ENCODE data around the gene GDF10. TPM values are rescaled to one million over a fixed set of nuclear protein-coding genes. Genes with fewer than 3 reads are reported as not detected.

Gene GDF10
- total RNA-seq, 1 donor from 2014 or later: 0.74 TPM

DNA sequence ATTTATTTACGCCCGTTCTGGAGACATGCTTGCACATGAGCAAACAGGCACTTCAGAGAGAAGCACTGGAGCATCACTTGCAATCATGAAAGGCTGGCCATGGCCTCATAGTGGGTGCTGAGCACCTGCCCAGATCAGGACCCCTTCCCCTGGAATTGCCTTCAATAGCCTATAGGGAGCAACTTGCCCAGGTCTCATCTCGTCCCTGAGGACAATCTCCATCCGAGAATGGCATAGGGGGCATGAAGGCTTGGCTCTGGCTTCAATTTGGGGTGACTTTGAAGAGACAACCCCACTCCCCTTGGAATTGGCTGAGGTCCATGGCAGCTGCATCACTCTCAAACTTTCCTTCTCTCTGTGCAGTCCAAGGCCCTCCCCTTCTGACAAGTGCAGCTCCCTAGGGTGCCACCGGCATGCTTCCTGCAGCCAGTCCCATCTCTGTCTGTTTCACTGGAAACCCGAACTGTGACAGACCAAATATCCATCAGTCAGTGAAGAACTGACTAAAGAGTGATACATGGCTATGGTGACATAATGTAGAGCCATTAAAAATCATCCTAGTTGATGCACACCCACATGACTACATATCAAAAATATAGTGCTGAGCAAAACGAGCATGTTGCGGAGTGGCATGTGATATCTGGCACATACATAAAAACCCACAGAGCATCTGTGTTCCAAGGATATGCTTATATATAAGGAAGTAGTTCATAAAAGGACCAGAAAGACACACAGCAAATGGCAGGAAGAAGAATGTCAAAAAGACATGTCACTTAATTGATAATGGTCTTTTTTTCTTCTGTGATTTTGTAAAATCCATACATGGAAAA lies 34.7 kb downstream of the GDF10 start:
- no peak overlapping the region for H3K27ac Mint-ChIP-seq (ENCODE audit: unreplicated experiment)

DNA sequence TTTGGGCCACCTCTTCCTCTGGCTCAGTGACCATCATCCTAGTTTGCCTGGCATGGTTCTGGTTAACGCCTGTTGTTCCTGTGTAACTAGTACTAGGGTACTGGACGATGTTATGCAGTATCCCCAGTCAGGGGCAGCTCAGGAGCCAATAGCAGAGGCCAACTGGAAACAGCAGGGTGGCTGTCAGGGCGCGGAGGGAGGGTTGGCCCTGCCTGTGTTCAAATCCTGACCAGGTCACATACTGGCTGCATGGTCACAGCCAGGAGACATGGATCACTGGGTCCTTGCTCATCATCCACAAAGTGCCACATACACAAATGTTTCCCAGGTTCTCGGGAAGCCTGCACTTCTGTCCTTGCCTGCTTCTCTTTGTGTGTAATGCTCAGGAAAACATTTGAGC lies 35.9 kb downstream of the GDF10 start:
- no peak overlapping the region for H3K4me3 Mint-ChIP-seq (ENCODE audit: unreplicated experiment)

More for the DNA sequence above, 34.7 kb downstream of the GDF10 start:
- no peak for DNase-seq (ENCODE audit: low spot score)
- Mint-ChIP-seq H3K9me3 (ENCODE audit: unreplicated experiment) (no peaks in the 10 kb centered on the region), H3K36me3 (ENCODE audit: low read depth, unreplicated experiment) (no peaks in the 10 kb centered on the region), H3K4me1 (ENCODE audit: unreplicated experiment) (peaks cover 6% of the 10 kb centered on the region), H3K27me3 (ENCODE audit: unreplicated experiment) (no peaks in the 10 kb centered on the region), H3K4me3 (ENCODE audit: unreplicated experiment) (no peak overlapping the region)
- TF ChIP-seq, protein P1, sequence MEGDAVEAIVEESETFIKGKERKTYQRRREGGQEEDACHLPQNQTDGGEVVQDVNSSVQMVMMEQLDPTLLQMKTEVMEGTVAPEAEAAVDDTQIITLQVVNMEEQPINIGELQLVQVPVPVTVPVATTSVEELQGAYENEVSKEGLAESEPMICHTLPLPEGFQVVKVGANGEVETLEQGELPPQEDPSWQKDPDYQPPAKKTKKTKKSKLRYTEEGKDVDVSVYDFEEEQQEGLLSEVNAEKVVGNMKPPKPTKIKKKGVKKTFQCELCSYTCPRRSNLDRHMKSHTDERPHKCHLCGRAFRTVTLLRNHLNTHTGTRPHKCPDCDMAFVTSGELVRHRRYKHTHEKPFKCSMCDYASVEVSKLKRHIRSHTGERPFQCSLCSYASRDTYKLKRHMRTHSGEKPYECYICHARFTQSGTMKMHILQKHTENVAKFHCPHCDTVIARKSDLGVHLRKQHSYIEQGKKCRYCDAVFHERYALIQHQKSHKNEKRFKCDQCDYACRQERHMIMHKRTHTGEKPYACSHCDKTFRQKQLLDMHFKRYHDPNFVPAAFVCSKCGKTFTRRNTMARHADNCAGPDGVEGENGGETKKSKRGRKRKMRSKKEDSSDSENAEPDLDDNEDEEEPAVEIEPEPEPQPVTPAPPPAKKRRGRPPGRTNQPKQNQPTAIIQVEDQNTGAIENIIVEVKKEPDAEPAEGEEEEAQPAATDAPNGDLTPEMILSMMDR (IDR thresholded peaks at IDR 0.05; ENCODE audit: unreplicated experiment): no peak

GRCh38 chr10:47336387-47337134 lies 36.6 kb downstream of the GDF10 start:
- peaks cover 6% of the 10 kb centered on the region for H3K4me1 Mint-ChIP-seq (ENCODE audit: unreplicated experiment)
- no peak overlapping the region for H3K4me3 Mint-ChIP-seq (ENCODE audit: unreplicated experiment)
- no peak overlapping the region for H3K27ac Mint-ChIP-seq (ENCODE audit: unreplicated experiment)
- TF ChIP-seq, protein P1 (IDR thresholded peaks at IDR 0.05; ENCODE audit: unreplicated experiment): no peak
- no peaks in the 10 kb centered on the region for H3K9me3 Mint-ChIP-seq (ENCODE audit: unreplicated experiment)
- no peak for DNase-seq (ENCODE audit: low spot score)
- H3K36me3 Mint-ChIP-seq (ENCODE audit: low read depth, unreplicated experiment): no peaks in the 10 kb centered on the region
- H3K27me3 Mint-ChIP-seq (ENCODE audit: unreplicated experiment): no peaks in the 10 kb centered on the region

More for the DNA sequence above, 35.9 kb downstream of the GDF10 start:
- no peak for DNase-seq (ENCODE audit: low spot score)
- no peaks in the 10 kb centered on the region for H3K36me3 Mint-ChIP-seq (ENCODE audit: low read depth, unreplicated experiment)
- H3K27me3 Mint-ChIP-seq (ENCODE audit: unreplicated experiment): no peaks in the 10 kb centered on the region
- H3K9me3 Mint-ChIP-seq (ENCODE audit: unreplicated experiment): no peaks in the 10 kb centered on the region
- H3K27ac Mint-ChIP-seq (ENCODE audit: unreplicated experiment): no peak overlapping the region
- peaks cover 6% of the 10 kb centered on the region for H3K4me1 Mint-ChIP-seq (ENCODE audit: unreplicated experiment)
- TF ChIP-seq, protein P1 (IDR thresholded peaks at IDR 0.05; ENCODE audit: unreplicated experiment): no peak

DNA sequence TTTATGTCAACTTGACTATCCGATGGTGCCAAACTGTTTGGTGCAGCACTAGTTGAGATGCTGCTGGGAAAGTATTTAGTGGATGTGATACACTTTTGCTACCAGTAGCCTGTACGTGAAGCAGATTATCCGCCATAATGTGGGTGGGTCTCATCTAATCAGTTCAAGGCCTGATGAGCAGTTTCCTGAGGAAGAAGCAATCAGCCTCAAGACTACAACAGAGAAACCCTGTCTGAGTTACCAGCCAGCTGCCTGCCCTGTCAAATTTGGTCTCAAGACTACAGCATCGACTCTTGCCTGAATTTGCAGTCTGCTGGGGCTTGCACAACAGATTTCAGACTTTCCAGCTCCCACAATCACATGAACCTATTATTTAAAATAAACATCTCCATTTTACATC lies 37.3 kb downstream of the GDF10 start:
- Mint-ChIP-seq H3K4me1 (ENCODE audit: unreplicated experiment) (peaks cover 6% of the 10 kb centered on the region), H3K9me3 (ENCODE audit: unreplicated experiment) (no peaks in the 10 kb centered on the region), H3K36me3 (ENCODE audit: low read depth, unreplicated experiment) (no peaks in the 10 kb centered on the region), H3K4me3 (ENCODE audit: unreplicated experiment) (no peak overlapping the region), H3K27me3 (ENCODE audit: unreplicated experiment) (no peaks in the 10 kb centered on the region), H3K27ac (ENCODE audit: unreplicated experiment) (no peak overlapping the region)
- TF ChIP-seq, protein P1 (IDR thresholded peaks at IDR 0.05; ENCODE audit: unreplicated experiment): no peak
- no peak for DNase-seq (ENCODE audit: low spot score)

All from endothelial cell (in vitro differentiated cells).